ENCODE data around the gene SLFNL1.

SLFNL1 gene

DNA sequence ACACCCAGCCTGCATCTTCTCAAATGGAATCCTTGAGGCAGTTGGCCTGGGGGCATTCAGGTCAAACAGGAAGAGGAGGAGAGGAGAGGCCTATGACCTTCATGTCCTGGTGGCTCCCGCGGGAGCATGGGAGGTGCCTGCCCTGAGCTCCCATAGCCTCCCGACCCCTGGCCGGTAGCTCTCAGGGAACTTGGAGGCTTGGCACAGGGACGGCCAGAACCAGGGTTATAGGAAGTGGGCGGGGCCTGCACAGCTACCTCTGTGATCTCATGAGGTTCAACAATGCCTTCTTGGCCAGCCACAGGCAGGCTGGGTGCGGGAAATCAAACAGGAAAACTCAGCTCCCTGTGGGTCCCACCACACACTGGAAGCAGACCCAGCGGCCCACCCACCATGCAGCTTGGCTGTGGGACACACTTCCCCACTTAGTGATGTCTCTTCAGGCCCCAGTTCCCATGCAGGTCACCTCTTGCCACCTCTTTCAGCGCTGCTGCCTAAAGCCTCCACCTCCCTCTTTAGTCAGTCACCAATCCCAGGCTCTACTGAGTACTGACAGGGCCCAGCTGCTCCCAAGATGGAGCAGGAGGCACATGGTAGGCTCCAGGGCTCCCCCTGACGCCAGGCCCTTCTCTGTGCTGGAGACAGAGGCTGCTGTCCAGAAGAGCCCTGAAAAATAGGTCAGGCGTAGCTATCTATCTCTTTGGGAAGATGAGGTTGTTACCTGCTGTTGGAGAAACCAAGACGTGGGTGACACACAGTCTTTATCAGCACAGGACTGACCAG, at the start of gene SLFNL1:
TSS of gene SLFNL1 (minus strand) at position 200 of the 783 bp plus-strand sequence. CDS start 1,065 bp downstream, outside the sequence.
- no peak for DNase-seq (ENCODE audit: low spot score)

DNA sequence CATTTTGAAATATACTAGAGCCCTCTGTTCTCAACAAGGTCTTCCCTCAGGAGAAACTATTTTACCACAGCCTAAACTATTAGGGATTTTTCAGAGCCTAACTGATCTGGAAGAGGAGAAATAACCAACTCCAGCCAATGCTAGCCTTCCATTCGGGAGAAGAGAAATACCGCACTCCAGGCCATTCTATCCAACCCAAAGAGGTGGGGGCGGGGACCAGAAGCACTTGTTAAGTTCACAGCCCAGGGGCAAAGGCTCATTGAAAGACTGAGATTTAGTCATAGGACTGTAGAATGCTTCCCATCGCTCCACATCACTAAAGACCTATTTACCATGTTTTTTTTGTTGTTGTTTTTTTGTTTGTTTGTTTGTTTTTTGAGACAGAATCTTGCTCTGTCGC, 35.4 kb upstream of the SLFNL1 start:
- DNase-seq (ENCODE audit: low spot score) = no peak

DNA sequence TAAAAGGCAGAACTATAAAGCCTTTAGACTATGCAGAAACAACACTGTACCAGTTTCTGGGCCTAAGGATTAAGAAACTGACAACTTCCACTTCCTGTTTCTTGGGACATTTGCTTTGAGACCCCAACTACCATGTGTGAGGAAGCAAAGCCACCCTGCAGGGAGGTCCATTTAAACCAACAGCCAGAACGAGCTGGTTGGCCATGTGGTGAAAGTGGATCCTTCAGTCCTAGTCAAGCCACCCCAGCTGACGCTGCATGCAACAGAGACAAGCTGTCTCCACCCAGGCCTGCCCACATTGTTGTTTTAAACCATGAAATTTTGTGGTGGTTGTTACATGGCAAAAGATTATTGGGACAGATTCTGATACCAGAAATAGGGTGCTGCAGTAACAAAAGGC, 31.8 kb upstream of the SLFNL1 start:
- peak; percentile 34 for DNase-seq (ENCODE audit: low spot score)

DNA sequence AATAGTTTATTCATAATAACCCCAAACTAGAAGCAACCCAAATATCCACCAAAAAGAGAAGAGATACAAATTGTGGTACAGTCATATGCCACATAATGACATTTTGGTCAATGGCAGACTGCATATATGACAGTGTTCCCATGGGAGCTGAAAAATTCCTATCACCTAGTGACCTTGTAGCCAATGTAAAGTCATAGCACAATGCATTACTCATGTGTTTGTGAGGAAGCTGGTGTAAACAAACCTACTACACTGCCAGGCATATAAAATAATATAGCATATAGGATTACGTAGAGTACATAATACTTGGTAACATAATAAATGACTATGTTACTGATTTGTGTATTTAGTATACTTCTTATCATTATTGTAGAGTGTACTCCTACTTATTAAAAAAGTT, 29.5 kb upstream of the SLFNL1 start:
- no peak for DNase-seq (ENCODE audit: low spot score)

GRCh38 chr1:41048540-41048939, 27.0 kb upstream of the SLFNL1 start:
- no peak for DNase-seq (ENCODE audit: low spot score)

DNA sequence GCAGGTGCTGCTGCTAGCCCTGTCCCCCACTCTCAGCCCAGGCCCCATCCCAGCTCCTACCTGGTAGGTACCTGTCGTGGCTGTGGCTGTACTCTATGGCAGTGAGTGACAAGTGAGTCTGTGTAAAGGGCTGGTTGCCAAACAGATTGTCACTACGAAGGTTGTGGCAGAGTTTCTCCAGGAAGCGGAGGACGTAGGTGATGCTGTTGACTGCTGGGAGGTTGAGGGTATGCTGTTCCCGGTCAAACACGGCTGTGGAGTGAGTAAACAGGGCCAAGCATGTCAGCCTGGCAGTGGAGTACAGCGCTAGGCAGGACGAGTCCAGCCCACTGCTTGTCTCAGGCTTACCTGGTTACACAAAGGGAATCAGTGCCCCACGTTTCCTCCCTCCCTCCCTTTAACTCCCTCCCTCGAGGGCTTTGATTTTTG, 24.8 kb upstream of the SLFNL1 start:
- DNase-seq (ENCODE audit: low spot score) = no peak

- DNase-seq (ENCODE audit: low spot score) = peak; percentile 37
Observed at GRCh38 chr1:41045740-41046139, 24.2 kb upstream of the SLFNL1 start.

DNA sequence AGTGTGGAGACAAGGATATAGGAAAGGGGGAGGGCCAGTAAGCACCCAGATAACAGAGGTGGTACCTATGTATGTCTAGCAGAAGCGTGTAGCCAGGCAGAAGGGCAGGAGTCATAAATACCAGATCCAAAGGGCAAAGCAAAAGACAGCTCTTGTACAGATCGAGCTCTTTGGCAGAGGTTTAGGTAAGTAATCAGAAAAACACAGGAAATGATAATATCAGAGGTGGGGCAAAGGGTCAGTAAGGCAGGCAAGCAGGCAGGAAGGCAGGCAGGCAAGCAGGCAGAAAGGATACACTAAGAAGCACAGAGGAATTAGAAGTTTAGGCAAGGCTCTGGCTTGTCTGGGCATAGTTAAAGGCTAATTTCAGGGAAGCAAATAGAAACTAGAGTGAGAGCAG, 22.7 kb upstream of the SLFNL1 start:
- no peak for DNase-seq (ENCODE audit: low spot score)

DNA sequence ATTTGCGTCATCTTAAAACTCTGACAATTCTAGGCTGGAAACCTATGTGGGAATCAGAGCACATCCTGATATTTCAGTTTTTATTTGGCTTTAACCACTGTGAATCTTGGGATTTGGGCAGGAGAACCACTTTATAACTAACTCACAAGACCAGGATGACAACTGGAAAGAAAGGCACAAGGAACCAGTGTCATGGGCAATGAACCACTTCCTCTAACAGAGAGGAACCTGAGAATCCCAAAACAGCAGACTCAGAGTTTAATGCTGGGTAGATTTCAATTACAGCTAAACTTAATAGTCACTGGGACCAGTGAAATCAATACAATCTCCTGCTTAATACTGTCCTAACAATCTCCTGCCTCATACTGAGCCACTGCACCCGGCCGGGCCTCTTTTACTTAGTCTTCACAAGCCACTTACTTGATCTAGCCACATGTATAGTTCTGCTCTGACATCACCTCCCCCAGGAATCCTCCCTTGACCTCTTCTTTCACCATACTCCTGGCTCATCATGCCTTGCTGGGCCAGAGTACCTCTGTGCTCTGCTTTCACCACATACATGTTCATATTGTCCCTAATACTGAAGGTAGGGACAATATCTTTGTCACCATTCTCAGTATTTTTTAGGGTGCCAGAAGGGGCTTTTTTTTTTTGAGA, 20.2 kb upstream of the SLFNL1 start:
- peak; percentile 16 for DNase-seq (ENCODE audit: low spot score)

GRCh38 chr1:41038110-41038509, 16.6 kb upstream of the SLFNL1 start:
- DNase-seq (ENCODE audit: low spot score) = no peak

- DNase-seq (ENCODE audit: low spot score) = no peak
Observed at GRCh38 chr1:41037116-41037903, 15.8 kb upstream of the SLFNL1 start.

- no peak for DNase-seq (ENCODE audit: low spot score)
Observed at GRCh38 chr1:41033272-41033671, 11.7 kb upstream of the SLFNL1 start.

DNA sequence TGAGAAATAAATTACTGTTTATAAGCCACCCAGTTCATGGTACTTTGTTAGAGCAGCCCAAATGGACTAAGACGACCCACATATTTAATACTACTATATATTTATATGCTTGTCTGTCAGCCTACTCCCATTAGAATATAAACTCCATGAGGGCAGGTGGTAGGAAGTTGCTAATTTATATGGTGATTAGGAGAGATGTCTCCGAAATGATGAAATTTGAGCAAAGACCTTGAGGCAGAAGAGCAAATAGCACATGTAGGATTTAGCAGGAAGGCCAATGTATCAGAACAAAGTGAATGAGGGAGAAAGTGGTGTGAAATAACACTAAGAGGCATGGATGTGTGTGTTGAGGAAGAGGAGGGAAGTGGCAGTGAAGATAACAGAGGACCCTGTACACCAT, 10.6 kb upstream of the SLFNL1 start:
- DNase-seq (ENCODE audit: low spot score) = no peak

DNA sequence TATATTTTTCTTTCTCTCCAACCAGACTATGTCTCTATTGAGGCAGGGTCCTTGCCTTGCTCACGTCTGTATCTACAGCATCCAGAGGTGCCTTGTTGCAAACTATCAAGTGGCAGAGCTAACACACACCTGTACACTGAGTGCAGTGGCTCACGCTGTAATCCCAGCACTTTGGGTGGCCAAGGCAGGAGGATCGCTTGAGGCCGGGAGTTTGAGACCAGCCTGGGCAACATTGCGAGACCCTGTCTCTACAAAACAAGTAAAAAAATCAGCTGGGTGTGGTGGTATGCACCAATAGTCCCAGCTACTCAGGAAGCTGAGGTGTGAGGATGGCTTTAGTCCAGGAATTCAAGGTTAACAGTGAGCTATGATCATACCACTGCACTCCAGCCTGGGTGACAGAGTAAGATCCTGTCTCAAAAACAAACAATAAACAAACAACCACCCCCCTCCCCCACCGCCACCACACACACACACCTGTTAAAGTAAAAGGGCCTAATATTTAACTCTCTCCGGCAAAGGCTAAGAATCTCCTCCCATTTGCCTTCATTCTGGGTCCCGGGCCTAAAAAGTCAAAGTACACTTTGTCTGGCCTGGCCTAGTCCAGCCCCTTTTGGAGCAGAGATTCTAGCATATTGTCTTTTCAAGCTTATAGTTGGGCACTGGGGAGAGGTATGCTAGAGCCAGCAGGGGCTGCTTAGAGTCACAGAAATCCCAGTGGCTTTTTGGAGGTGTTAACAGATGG, 9.5 kb upstream of the SLFNL1 start:
- no peak for DNase-seq (ENCODE audit: low spot score)

DNA sequence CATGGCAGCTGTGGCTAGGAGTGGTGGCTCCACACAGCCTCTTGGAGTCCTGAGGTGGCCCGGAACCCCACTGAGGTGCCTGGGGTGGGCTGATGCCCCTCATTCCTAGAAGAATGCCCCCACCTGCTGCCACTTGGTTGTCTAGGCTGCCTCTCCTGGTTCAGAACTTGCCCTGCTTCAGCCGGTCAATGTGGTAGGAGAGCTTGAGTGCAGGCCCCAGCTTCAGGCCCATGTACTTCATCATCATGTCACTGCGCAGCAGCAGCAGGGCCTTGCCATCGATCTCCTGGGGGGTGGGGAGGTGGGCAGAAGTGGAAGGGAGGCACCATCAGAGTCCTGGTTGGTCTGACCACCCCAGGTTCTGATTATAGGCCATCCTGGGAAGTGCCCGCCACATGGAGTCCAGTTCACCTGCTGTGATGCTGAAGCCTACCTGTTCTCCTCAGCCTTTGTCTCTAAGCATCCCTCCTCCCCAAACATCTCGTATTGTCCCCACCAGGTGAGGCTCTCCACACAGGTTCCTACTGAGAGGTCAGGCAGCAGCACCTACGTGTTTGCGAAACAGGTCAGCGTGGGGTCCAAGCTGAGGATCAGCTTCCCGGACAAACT, 6.6 kb upstream of the SLFNL1 start:
- DNase-seq (ENCODE audit: low spot score) = no peak

DNA sequence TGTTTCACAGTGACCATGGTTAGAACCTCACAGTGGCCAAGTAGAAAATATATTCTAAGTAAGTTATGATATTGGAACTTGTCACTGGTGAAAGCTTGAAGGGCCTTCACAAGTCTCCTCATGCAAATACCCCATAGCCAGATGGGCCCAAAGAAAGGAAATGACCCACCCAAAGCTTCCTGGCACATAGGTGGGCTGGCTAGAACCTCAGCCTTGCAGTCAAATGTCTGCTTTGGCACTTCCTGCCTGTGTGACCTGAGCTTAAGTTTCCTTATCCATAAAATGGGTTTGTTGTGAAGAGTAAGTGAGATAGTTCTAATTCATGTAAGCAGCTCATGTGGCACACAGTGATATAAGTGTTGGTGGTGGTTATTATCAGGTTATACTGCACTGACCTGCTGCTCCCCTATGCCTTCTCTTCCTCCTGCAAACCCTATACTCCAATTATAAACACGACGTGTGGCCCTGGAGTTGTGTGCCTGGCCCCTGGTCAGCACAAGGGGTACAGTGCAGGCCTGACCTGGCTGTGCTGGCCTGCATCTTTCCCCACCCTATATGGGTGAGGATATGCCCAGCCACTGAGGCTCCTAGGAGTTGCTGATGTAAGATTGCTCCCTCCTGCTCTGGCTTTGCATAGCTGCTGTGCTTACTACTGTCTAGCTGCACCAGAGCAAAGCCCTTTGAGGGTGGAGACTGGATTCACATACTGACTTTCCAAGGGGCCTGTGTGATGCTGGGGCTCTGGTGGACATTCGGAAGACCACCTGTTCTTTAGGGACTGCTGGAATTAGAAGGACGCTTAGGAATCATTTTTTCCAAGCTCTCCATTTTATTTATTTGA, 4.7 kb upstream of the SLFNL1 start:
- DNase-seq (ENCODE audit: low spot score) = no peak

DNA sequence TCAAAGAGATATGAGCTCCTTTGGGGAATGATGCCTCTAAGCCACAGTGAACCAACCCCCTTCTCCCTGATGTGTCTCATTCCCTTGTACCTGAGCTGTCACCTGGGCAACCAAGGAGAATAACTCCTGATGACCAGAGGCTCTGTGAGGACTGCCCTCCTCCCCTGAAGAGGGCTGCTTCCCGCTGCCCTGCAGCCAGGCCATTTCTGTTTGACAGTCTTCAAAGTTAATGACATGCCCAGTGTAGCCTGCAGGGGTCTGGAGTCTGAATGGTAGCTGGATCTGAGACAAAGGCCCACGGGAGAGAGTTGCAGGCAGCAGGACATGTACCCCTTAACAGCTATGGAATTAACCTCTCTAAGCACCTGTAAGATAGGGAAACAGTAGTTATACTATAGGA, 3.4 kb upstream of the SLFNL1 start:
- DNase-seq (ENCODE audit: low spot score) = no peak

- DNase-seq (ENCODE audit: low spot score) = no peak
Observed at GRCh38 chr1:41023279-41023990, 1.9 kb upstream of the SLFNL1 start.

DNA sequence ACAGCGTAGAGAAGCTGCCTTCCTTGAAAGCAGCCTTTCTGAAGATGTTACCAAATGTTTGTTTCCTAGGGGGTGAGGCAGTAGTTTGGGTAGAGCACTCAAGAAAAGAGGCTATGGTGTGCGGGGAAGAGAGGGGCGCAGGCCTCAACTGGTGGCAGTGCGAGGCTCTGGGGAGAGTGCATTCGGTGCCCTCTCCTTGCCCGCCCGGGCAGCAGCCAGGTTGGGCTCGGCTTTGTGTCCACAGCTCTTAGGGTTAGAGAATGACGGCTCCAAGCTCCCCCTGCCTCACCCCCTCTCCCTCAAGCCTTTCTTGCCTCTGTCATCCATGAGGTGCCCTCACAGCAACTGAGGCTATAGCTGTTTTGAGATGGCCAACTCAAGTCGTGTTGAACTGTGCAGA, 899 bp upstream of the SLFNL1 start:
- DNase-seq (ENCODE audit: low spot score) = no peak

- DNase-seq (ENCODE audit: low spot score) = no peak
Observed at GRCh38 chr1:41020654-41021053, 871 bp downstream of the SLFNL1 start.
